GM12892 (cell line): Measurements from ENCODE around the gene TFAP2A.

Source experiments
- DNase-seq: peaks from one replicate; pipeline ENCODE4 v3.0.0; 2011; ENCODE audit not compliant: insufficient read length
- FAIRE-seq: peaks from 2 replicates; lab custom pipeline; 2011; peaks lifted over from hg19 to GRCh38; lab: Jason Lieb, UNC
- POLR2A ChIP-seq: IDR thresholded peaks from 2 replicates; pipeline ENCODE4 v1.6.1; 2011; ENCODE audit warnings: low read depth, low read length, control low read depth
- POLR2AphosphoS5 ChIP-seq: IDR thresholded peaks from 2 replicates; pipeline ENCODE4 v1.6.1; 2011; ENCODE audit warnings: low read depth, low read length, control low read depth
- TAF1 ChIP-seq: IDR thresholded peaks from 2 replicates; pipeline ENCODE4 v1.6.1; 2011; ENCODE audit warnings: low read depth, mild to moderate bottlenecking, control low read depth, low read length, borderline replicate concordance

Gene TFAP2A

GRCh38 chr6:10422737-10423034 lies 7.8 kb upstream of the TFAP2A start:
- no peak for TF ChIP-seq POLR2A
- no peak for TF ChIP-seq TAF1
- TF ChIP-seq POLR2AphosphoS5: no peak
- DNase-seq (no peak), FAIRE-seq (no peak)

- FAIRE-seq: no peak
- no peak for TF ChIP-seq POLR2AphosphoS5
- TF ChIP-seq TAF1: no peak
- TF ChIP-seq POLR2A: no peak
These were observed 7.3 kb upstream of the TFAP2A start for GRCh38 chr6:10421921-10422736.

DNA sequence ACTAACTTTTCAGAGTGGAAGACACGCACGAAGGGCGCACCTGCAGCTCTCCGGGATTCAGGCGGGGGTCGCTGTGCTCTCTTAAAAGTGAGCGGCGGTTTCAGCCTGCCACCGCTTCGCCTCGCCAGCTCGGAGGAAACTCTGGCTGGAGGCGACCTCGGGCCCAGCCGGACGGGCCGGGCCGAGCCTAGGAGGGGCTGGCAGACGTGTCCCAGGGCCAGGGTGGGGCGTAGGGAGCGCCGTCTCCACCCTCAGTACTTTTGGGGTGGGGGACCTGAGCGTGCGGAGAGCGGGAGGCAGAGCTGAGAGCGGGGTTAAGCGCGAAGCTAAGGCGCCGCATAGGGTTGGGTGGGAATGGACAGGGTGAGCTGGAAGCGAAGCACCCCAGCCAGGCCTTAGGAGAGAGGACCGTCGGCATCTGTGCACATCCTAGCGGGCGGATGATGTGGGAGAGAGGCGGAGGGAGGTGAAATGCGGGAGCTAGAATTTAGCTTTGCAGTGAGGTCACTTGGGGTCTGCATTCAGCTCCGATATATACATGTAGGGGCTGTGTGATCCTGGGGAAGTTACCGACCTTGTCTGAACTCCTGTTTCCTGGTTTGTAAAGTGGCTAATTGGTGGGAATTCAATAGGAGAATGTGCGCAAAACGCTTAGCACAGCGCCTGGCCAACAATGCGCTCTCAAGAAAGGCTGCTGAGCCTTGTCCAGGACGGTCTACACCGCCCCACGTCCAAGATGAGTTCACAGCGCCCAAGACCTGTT lies 6.5 kb upstream of the TFAP2A start:
- no peak for TF ChIP-seq POLR2A
- TF ChIP-seq POLR2AphosphoS5: no peak
- no peak for TF ChIP-seq TAF1
- no peak for FAIRE-seq
- no peak for DNase-seq

More at GRCh38 chr6:10421921-10422736, 7.3 kb upstream of the TFAP2A start:
- no peak for DNase-seq

DNA sequence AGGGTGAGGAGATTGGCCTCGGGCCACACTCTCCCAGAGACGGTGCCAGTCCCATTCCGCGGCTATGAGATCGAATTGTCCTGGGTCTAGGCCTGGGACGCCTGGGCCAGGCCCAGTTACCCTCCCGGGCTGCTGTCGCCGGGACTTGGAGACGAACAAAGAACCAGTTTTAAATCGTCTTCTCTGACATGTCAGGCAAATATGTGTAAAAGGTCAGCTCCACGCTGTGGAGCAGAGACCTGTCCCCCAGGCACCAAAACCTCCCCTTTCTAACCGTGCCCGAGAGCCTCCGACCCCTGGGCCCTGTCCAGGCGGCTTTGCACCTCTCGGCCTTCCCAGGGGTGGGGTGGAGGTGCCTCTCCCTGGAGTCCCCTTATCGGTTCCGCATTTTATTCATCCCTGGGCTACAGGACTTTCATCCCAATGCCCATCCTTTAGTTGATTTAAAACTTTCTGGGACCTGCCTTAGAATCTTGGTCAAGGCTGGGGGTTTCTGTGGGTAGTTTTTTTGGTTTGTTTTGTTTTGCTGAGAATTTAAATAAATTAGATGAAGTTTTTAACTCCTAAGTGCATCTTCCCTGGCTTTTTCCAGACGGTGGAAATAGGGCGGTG lies 5.8 kb upstream of the TFAP2A start:
- FAIRE-seq (no peak), DNase-seq (no peak)
- TF ChIP-seq POLR2AphosphoS5: no peak
- TF ChIP-seq TAF1: no peak
- TF ChIP-seq POLR2A: no peak

DNA sequence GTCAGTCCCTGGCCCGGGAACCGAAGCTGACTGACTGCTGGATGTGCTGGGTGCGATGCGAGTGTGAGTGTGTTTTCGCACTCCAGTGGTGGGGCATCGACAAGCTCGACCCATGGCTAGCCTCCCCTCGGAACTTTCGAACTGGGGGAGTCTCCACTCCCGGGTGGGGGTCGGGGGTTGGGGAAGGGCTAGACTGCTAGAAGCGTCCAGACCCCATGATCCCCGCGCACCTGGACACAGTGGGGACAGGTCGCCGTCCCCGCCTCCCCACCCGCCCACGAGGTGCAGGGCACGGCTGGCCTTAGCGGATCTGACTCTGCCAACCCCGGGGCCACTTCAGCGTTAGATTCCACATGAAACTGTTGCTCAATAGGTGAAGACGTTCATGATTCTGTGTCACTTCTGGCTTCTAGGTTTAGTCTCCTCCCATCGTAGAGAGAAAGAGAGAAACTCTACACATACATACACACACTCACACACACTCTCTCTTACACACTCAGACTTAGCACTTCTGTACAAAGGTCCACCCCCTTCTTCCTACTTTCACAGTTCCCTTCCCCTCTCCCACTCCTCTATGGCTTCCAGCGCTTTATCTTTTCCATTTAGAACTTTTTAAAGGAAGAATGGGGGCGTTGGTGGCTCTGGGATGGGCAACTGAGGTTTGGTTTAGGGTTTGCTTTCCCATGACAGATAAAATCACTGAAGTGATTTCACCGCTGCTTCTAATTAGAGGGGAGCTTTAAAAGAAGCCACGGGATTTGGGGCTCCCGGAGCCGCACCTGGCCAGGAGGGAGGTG lies 5.1 kb upstream of the TFAP2A start:
- FAIRE-seq (peak; percentile 65), DNase-seq (no peak)
- no peak for TF ChIP-seq POLR2A
- TF ChIP-seq POLR2AphosphoS5: no peak
- no peak for TF ChIP-seq TAF1

- FAIRE-seq (peak; percentile 92), DNase-seq (no peak)
- TF ChIP-seq TAF1 (no peak), POLR2AphosphoS5 (no peak), POLR2A (no peak)
These were observed 4.2 kb upstream of the TFAP2A start for GRCh38 chr6:10418862-10419748.

DNA sequence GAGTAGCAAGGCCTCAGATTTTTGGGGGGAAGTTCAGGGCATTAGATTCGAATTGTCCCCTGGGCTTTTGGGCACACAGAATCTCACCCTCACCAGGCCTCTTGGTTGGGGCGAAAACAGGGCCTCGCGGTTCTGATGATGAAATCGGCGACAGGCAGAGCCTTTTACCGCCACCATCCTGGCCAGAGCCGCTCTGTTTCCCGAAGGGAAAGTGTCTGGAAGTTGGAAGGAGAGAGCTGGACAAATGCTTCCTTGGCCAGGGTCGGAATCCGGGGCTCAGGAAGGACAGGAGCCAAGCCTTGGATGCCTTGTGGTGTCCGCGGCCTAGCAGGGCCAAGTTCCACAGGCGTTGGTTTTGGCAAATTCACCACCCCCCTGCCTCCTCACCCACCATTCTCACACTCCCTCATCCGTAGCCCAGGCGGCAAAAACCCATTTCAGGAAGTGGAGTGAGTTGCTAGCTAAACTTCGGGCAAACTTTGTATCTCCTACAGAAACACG lies 3.5 kb upstream of the TFAP2A start:
- no peak for DNase-seq
- FAIRE-seq: no peak
- TF ChIP-seq POLR2A (no peak), TAF1 (no peak), POLR2AphosphoS5 (no peak)

DNA sequence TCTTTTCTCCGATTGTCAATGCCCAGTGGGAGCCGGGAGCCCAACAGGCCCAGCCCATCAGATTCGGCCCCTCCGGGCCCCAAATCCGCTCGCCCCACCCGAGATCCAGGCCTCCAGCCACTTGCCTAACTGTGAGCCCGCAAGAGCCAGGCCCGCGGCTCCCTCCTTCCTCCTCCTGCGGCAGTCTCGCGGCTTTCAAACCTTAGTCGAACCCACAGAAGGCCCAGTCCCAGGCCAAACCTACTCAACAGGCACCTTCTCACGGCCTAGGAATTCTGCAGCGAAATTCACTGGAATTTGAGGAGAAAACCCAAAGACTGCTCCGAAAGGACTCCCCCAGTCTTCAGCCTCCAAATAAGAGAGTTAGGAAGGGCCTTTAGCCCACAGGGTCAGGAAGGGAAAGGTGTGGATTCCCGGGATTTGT lies 2.8 kb upstream of the TFAP2A start:
- TF ChIP-seq TAF1: no peak
- TF ChIP-seq POLR2A: no peak
- no peak for TF ChIP-seq POLR2AphosphoS5
- FAIRE-seq: no peak
- no peak for DNase-seq

GRCh38 chr6:10416863-10417641 lies 2.2 kb upstream of the TFAP2A start:
- DNase-seq (no peak), FAIRE-seq (peak; percentile 38)
- TF ChIP-seq TAF1 (0 out of 2 replicates have a peak, but pooled peaks have one; percentile 16), POLR2AphosphoS5 (no peak)

- TF ChIP-seq TAF1 (no peak), POLR2AphosphoS5 (no peak), POLR2A (no peak)
- FAIRE-seq: no peak
- no peak for DNase-seq
These were observed 1.6 kb upstream of the TFAP2A start for GRCh38 chr6:10416516-10416862.
